ENCODE measurements around the gene HMX1. TPM values are rescaled to one million over a fixed set of nuclear protein-coding genes. Genes with fewer than 3 reads are reported as not detected.

The HMX1 gene
- total RNA-seq, 4 donors from 2014 or later = not detected

DNA sequence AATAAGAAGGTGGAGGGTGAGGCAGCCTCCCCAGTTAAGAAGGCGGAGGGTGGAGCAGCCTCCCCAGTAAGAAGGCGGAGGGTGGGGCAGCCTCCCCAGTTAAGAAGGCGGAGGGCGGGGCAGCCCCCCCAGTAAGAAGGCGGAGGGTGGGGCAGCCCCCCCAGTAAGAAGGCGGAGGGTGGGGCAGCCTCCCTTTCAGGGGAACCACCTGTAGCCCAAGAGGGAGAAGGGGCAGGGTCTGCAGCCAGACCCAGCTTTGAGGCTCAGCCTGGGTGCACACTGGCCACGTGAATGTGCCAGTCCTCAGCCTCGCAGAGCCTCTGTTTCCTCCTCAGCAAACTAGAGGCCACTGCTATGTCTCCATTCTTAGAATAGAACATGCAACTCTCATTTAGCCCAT, 52.6 kb downstream of the HMX1 start:
- H3K36me3 ChIP-seq = no peaks in the 10 kb centered on the region
- WGBS, 2 donors (ENCODE audit: low coverage in 1 of 2) = 40 to 62% methylated on average over 1 to 2 of the region's 8 CpGs

DNA sequence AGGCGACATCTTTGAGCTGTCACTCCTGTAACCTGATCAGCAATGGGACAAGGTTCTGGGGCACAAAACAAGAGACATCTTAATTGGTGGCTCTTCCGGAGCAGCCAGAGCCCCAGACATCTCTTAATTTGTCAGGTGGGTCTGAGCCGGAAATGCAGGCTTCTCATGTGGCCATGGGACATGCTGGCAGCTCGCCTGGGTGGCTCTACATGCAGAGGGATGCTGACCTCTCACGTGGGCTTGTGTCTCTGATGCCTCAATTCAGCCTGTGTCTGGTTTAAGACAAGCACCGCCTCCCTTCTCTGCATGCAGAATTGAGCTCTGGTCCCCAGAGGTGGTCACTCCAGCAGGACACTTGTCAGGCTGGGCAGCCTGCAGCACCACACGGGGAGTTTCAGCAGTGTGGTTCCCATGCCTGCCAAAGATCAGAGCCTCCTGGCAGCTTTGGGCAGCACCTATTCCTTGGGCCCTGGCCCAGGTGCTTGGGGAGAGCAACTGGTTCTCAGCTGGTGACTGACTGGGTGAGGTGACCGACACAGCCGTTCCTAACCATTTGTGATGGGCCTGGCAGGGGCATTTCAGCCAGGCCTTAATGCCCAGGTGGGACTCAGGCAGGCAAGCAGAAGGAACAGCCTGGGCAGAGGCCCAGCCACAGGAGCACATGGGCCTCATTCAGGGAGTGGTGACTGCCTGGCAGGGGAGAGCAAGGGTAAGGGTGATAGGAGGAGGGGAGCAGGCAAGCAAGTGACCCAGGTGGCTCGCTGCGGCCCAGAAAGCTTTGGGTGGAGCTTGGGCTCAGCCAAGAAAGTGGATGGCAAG, 53.4 kb downstream of the HMX1 start:
- H3K27me3 ChIP-seq = peaks cover 56% of the 10 kb centered on the region
- no peaks in the 10 kb centered on the region for H3K9me3 ChIP-seq
- no peak overlapping the region for H3K27ac ChIP-seq
- H3K36me3 ChIP-seq = no peaks in the 10 kb centered on the region
- TF ChIP-seq, protein P1, sequence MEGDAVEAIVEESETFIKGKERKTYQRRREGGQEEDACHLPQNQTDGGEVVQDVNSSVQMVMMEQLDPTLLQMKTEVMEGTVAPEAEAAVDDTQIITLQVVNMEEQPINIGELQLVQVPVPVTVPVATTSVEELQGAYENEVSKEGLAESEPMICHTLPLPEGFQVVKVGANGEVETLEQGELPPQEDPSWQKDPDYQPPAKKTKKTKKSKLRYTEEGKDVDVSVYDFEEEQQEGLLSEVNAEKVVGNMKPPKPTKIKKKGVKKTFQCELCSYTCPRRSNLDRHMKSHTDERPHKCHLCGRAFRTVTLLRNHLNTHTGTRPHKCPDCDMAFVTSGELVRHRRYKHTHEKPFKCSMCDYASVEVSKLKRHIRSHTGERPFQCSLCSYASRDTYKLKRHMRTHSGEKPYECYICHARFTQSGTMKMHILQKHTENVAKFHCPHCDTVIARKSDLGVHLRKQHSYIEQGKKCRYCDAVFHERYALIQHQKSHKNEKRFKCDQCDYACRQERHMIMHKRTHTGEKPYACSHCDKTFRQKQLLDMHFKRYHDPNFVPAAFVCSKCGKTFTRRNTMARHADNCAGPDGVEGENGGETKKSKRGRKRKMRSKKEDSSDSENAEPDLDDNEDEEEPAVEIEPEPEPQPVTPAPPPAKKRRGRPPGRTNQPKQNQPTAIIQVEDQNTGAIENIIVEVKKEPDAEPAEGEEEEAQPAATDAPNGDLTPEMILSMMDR (IDR thresholded peaks at IDR 0.05) = no peak
- TF ChIP-seq EP300 (IDR thresholded peaks at IDR 0.05) (no peak), POLR2A (IDR thresholded peaks at IDR 0.05) (no peak), POLR2AphosphoS5 (IDR thresholded peaks at IDR 0.05) (no peak)
- no peak for ATAC-seq
- WGBS, 2 donors (ENCODE audit: low coverage in 1 of 2) = 0 to 53% methylated on average over 1 to 3 of the region's 11 CpGs
- no peak overlapping the region for H3K4me3 ChIP-seq
- no peaks in the 10 kb centered on the region for H3K4me1 ChIP-seq

More for the DNA sequence above, 52.6 kb downstream of the HMX1 start:
- peaks cover 63% of the 10 kb centered on the region for H3K27me3 ChIP-seq
- H3K9me3 ChIP-seq = peaks cover 0 to 3% (median 0%) of the 10 kb centered on the region in 3 donors
- no peak overlapping the region for H3K4me3 ChIP-seq
- H3K27ac ChIP-seq = no peak overlapping the region
- ATAC-seq = no peak
- TF ChIP-seq, protein P1 (IDR thresholded peaks at IDR 0.05) = no peak
- no peak for TF ChIP-seq EP300 (IDR thresholded peaks at IDR 0.05)
- no peak for TF ChIP-seq POLR2A (IDR thresholded peaks at IDR 0.05)
- no peak for TF ChIP-seq POLR2AphosphoS5 (IDR thresholded peaks at IDR 0.05)
- H3K4me1 ChIP-seq = no peaks in the 10 kb centered on the region

DNA sequence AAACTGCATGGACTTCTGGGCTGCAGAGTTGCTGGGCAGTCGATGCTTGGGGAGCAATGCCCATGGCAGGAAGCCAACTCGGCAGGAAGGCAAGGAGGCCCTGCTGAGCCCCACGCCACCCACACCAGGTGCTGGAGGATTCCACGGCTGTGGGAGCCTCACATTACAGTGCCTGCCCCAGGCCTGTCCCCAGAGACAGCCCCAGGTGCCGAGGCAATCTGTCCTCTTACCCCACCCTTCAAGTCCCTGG, 53.9 kb downstream of the HMX1 start:
- H3K27me3 ChIP-seq = peaks cover 51% of the 10 kb centered on the region
- TF ChIP-seq POLR2AphosphoS5 (IDR thresholded peaks at IDR 0.05) (no peak), POLR2A (IDR thresholded peaks at IDR 0.05) (no peak), EP300 (IDR thresholded peaks at IDR 0.05) (no peak)
- TF ChIP-seq, protein P1 (IDR thresholded peaks at IDR 0.05) = no peak
- WGBS, 2 donors (ENCODE audit: low coverage in 1 of 2) = no CpG with 5 or more reads among the region's 5 CpGs
- no peaks in the 10 kb centered on the region for H3K4me1 ChIP-seq
- ATAC-seq = no peak
- H3K36me3 ChIP-seq = no peaks in the 10 kb centered on the region
- H3K9me3 ChIP-seq = no peaks in the 10 kb centered on the region
- no peak overlapping the region for H3K27ac ChIP-seq
- no peak overlapping the region for H3K4me3 ChIP-seq

DNA sequence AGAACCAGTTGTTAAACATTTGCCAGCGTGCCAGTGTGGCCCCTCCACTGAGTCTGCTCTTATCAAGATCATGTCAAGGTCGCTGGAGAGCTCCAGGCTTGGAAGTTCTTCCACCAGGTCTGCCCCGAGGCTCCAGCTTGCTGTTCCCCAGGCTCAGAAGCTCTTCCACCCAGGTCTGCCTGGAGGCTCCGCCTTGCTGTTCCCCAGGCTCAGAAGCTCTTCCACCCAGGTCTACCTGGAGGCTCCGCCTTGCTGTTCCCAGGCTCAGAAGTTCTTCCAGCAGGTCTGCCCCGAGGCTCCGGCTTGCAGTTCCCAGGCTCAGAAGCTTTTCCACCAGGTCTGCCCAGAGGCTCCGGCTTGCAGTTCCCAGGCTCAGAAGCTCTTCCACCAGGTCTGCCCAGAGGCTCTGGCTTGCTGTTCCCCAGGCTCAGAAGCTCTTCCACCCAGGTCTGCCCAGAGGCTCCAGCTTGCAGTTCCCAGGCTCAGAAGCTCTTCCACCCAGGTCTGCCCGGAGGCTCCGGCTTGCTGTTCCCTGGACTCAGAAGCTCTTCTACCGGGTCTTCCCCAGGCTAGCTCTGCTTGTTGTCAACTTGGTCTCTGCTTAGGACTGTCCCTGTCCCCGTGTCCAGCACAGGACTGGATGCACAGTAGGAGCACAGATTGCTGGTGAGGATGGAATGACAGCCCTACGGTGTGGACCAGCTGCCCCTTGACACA, 54.4 kb downstream of the HMX1 start:
- TF ChIP-seq, protein P1 (IDR thresholded peaks at IDR 0.05) = no peak
- TF ChIP-seq POLR2AphosphoS5 (IDR thresholded peaks at IDR 0.05) = no peak
- no peak for TF ChIP-seq EP300 (IDR thresholded peaks at IDR 0.05)
- no peak for TF ChIP-seq POLR2A (IDR thresholded peaks at IDR 0.05)
- Histone ChIP-seq H3K36me3 (no peaks in the 10 kb centered on the region), H3K4me1 (no peaks in the 10 kb centered on the region), H3K27me3 (peaks cover 51% of the 10 kb centered on the region), H3K9me3 (no peaks in the 10 kb centered on the region), H3K27ac (no peak overlapping the region), H3K4me3 (no peak overlapping the region)
- ATAC-seq = no peak
- WGBS, 2 donors (ENCODE audit: low coverage in 1 of 2) = 87 to 100% methylated on average over 2 to 4 of the region's 13 CpGs

All from gastroesophageal sphincter (tissue), 4 donors.